ENCODE results near the gene BAZ1B. TPM values are rescaled to one million over a fixed set of nuclear protein-coding genes. Genes with fewer than 3 reads are reported as not detected.
A peak's percentile ranks its signal among the peaks of the same experiment; 100 is the strongest.

Gene BAZ1B
- total RNA-seq, 1 experiment from 2014 or later: 66.3 TPM

GRCh38 chr7:73426016-73426415, 96.1 kb downstream of the BAZ1B start:
- H3K27ac Mint-ChIP-seq: no peak overlapping the region
- no peaks in the 10 kb centered on the region for H3K36me3 Mint-ChIP-seq
- peaks cover 6% of the 10 kb centered on the region; the same call in 1 of the 2 replicates for H3K4me1 Mint-ChIP-seq
- no peaks in the 10 kb centered on the region for H3K27me3 Mint-ChIP-seq (ENCODE audit: low read depth)
- CTCF ChIA-PET: no interaction called here
- DNase-seq (ENCODE audit: low spot score) (no peak), ATAC-seq (no peak)
- H3K9me3 Mint-ChIP-seq: no peaks in the 10 kb centered on the region
- POLR2A ChIA-PET: no interaction called here
- TF ChIP-seq EMX1 (CRISPR knock-in tag; IDR thresholded peaks at IDR 0.05) (no peak), ZSCAN18 (CRISPR knock-in tag; IDR thresholded peaks at IDR 0.05) (no peak), E2F5 (CRISPR knock-in tag; IDR thresholded peaks at IDR 0.05) (no peak), JUN (CRISPR knock-in tag; IDR thresholded peaks at IDR 0.05) (no peak), E2F1 (CRISPR knock-in tag; IDR thresholded peaks at IDR 0.05) (no peak), HMGXB4 (CRISPR knock-in tag; IDR thresholded peaks at IDR 0.05) (no peak), ZNF263 (CRISPR knock-in tag; IDR thresholded peaks at IDR 0.05; ENCODE audit: low read depth) (no peak), ZNF423 (CRISPR knock-in tag; IDR thresholded peaks at IDR 0.05) (no peak), ERG (CRISPR knock-in tag; IDR thresholded peaks at IDR 0.05) (no peak)
- H3K4me3 Mint-ChIP-seq: no peak overlapping the region

- no peaks in the 10 kb centered on the region for H3K9me3 Mint-ChIP-seq
These were observed 96.6 kb downstream of the BAZ1B start for GRCh38 chr7:73425356-73425983.

More at GRCh38 chr7:73425356-73425983, 96.6 kb downstream of the BAZ1B start:
- no peak overlapping the region for H3K27ac Mint-ChIP-seq
- peaks cover 6% of the 10 kb centered on the region; the same call in 1 of the 2 replicates for H3K4me1 Mint-ChIP-seq
- POLR2A ChIA-PET: no interaction called here
- no peak for TF ChIP-seq USF2 (CRISPR knock-in tag; IDR thresholded peaks at IDR 0.05)
- no peak for TF ChIP-seq STAT6 (CRISPR knock-in tag; conservative IDR thresholded peaks at IDR 0.05; ENCODE audit: low read depth)
- no peak for TF ChIP-seq CTCF (IDR thresholded peaks at IDR 0.05)
- TF ChIP-seq MYBL2 (CRISPR knock-in tag; IDR thresholded peaks at IDR 0.05): no peak
- TF ChIP-seq AR (CRISPR knock-in tag; IDR thresholded peaks at IDR 0.05): no peak
- peak; percentile 13; the same call in 1 of the 2 replicates for TF ChIP-seq ZNF121 (CRISPR knock-in tag; IDR thresholded peaks at IDR 0.05)
- no peaks in the 10 kb centered on the region for H3K27me3 Mint-ChIP-seq (ENCODE audit: low read depth)
- DNase-seq (ENCODE audit: low spot score) (no peak), ATAC-seq (no peak)
- no peak overlapping the region; the same call in 1 of the 2 replicates for H3K4me3 Mint-ChIP-seq
- no peaks in the 10 kb centered on the region for H3K36me3 Mint-ChIP-seq
- CTCF ChIA-PET: interaction anchor here (1.7 to 2.8 kb wide), 2 partner anchors 84 to 101 kb away, joined by 12 to 21 read pairs; no protein-coding TSS in a partner anchor

Measured in WTC11 (cell line).